Coronary artery (tissue), 2 donors: ENCODE results near the gene SLC2A9.
"Not testable (repeated sequence)": the region's sequence is repeated elsewhere in the genome, so short reads cannot be mapped to it uniquely, and the experiment has no call there.

ENCODE experiments used
- DNase-seq: peaks from one replicate; pipeline ENCODE4 v3.0.0-alpha.2; 2017; ENCODE audit warnings: low spot score
- H3K27ac ChIP-seq, 2 donors: fragments of 200-600 bp; sonication (generic); one replicate each; pipeline ENCODE4 v1.5.1; 2016 to 2019
- H3K4me3 ChIP-seq: fragments of 200-600 bp; sonication (generic); 2 replicates; pipeline ENCODE4 v1.5.1; 2016; ENCODE audit warnings: mild to moderate bottlenecking, moderate library complexity
- TF ChIP-seq, protein P1 (sequence below): fragments of 200-600 bp; sonication (generic); IDR thresholded peaks from one replicate; pipeline ENCODE4 v1.5.1; 2019; ENCODE audit warnings: antibody characterized with exemption

Gene SLC2A9

DNA sequence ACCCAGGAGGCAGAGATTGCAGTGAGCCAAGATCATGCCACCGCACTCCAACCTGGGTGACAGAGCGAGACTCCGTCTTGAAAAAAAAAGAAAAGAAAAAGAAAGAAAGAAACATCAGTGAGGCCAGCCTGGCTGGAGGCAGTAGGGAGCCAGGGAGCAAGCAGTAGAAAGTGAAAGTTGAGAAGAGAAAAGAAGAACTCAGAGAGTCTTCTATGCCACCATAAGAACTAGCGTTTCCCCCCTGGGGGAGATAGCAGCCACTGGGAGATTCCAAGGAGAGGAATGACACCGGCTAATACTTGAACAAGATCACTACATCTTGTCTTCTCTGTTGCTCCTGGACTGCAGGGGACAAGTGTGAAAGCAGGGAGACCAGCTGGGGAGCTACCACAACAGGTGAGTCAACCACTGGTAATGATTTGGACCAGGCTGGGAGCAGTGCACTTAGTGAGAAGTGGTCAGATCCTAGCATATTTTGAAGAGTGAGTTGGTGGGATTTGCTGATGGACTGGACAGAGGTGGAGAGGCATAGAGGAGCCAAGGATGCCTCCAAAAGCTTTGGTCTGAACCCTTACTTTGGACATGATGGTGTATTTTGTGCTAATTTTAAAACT lies 33.4 kb downstream of the SLC2A9 start:
- no peak for DNase-seq
- TF ChIP-seq, protein P1, sequence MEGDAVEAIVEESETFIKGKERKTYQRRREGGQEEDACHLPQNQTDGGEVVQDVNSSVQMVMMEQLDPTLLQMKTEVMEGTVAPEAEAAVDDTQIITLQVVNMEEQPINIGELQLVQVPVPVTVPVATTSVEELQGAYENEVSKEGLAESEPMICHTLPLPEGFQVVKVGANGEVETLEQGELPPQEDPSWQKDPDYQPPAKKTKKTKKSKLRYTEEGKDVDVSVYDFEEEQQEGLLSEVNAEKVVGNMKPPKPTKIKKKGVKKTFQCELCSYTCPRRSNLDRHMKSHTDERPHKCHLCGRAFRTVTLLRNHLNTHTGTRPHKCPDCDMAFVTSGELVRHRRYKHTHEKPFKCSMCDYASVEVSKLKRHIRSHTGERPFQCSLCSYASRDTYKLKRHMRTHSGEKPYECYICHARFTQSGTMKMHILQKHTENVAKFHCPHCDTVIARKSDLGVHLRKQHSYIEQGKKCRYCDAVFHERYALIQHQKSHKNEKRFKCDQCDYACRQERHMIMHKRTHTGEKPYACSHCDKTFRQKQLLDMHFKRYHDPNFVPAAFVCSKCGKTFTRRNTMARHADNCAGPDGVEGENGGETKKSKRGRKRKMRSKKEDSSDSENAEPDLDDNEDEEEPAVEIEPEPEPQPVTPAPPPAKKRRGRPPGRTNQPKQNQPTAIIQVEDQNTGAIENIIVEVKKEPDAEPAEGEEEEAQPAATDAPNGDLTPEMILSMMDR: no peak
- no peak overlapping the region for H3K27ac ChIP-seq
- no peak overlapping the region for H3K4me3 ChIP-seq

DNA sequence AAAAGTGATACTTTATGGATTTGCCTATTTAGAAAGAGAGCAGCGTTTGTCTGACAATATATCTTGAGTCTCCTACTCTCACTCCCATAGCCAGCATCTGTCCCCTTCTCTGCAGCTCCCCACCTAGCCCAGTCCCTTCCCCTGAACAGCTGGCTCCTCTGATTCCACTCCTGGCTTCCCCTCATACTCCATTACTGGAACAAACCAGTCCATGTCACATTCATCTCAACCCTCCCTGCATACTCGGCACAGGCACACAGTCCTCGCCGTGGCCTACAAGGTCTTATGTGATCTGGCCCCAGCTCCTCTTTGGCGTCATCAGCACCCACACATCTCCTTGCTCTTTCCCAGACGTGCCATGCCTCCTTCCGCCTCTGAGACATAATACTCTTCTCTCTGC lies 36.7 kb downstream of the SLC2A9 start:
- DNase-seq: no peak
- H3K4me3 ChIP-seq: no peak overlapping the region
- H3K27ac ChIP-seq: no peak overlapping the region
- TF ChIP-seq, protein P1: no peak

DNA sequence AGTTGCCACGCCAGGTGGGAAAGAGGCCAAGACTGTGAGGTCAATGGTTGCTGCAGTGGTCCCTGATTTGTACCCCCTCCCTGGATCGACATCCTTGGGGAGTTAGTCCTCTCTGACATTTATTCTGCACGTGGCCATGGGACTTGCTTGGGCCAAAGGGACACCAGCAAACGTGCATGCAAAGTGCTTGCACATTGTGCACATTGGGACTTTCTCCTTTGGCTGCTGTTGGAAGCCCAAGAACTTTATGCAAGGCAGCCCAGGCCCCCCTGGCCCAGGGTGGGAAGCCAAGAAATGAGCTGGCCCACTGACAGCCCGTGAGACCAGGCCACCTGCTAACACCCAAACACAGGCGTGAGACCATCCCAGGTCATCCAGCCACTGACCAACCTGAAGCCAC lies 38.1 kb downstream of the SLC2A9 start:
- Histone ChIP-seq H3K4me3 (no peak overlapping the region), H3K27ac (no peak overlapping the region)
- TF ChIP-seq, protein P1: no peak
- no peak for DNase-seq

DNA sequence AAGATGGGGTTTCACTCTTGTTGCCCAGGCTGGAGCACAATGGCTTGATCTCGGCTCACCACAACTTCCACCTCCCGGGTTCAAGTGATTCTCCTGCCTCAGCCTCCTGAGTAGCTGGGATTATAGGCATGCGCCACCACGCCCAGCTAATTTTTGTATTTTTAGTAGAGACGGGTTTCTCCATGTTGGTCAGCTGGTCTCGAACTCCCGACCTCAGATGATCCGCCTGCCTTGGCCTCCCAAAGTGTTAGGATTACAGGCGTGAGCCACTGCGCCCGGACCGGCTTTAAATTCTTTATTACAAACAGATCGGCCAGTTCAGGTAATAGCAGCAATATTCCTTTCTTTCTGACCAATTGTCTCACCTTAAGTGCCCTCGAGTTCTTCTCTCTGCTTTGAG lies 39.4 kb downstream of the SLC2A9 start:
- not testable (repeated sequence) for H3K4me3 ChIP-seq, DNase-seq

DNA sequence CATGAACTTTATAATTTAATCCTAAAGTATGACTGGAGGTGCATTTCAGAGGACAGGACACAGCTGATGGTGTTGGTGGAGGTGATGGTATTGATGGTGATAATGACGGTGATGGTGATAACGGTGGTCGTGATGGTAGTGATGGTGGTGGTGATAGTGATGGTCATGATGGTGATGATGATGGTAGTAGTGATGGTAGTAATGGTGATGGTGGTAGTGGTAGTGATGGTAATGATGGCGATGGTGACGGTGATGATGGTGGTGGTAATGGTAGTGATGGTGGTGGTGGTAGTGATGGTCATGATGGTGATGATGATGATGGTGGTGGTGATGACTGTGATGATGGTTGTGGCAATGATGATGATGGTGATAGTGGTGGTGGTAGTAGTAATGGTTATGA lies 40.4 kb downstream of the SLC2A9 start:
- H3K27ac ChIP-seq: no peak overlapping the region
- H3K4me3 ChIP-seq: no peak overlapping the region
- DNase-seq: no peak
- TF ChIP-seq, protein P1: no peak

More for the DNA sequence above, 39.4 kb downstream of the SLC2A9 start:
- not testable (repeated sequence) for H3K27ac ChIP-seq

DNA sequence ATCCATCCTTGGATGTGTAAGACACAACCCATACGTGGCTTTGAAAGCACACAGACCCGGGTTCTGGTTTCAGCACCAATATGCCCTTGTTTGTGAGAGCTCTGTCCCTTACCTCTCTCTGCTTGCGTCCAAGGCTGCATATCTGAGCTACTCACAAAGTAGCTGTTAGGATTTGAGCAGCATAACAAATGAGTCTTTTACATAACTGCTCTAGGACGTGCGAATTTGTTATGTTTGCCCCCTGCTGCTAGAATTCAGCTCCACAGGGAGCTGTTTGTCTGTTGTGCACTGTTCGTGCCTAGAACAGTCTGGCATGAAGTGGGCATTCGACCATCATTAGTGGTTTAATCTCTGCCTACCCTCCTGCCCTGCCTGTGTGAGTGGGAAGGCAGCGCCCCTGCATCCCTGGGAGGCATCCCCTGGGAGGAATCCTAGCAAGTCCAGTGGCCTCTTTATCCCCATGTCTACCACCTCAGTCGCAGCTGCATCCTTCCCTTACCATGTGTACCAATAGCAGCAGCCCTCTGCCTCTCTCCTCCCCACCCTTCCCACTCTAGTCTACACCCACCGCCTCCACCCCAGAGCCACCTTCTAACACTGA lies 42.1 kb downstream of the SLC2A9 start:
- TF ChIP-seq, protein P1: no peak
- DNase-seq: no peak
- H3K4me3 ChIP-seq: no peak overlapping the region
- H3K27ac ChIP-seq: no peak overlapping the region

DNA sequence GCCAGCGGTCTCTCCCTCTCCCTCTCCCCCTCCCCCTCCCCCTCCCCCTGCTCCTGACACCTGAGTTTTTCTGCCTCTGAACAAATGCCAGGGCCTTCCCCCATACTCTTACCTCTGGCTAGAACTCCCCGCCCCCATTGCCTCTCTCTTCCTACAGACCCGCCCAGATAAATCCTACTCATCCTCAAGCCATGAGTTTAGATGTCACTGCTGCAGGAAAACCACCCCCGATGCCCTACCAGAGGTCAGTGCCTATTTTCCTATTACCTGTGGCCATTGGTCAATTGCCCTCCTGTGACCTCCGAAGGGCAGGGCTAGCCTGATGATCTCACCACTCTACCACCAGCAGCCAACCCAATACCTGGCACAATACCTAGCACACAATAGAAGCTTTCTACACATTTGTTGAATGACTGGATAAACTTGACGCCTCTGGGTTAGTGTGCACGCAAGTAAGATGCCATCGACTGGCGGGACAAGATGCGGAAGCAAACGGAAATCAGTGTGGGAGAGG lies 43.7 kb downstream of the SLC2A9 start:
- no peak for DNase-seq
- TF ChIP-seq, protein P1: no peak
- no peak overlapping the region for H3K27ac ChIP-seq
- no peak overlapping the region for H3K4me3 ChIP-seq
